ENCODE data around the gene ANKS1A. TPM values are rescaled to one million over a fixed set of nuclear protein-coding genes. Genes with fewer than 3 reads are reported as not detected.

The ANKS1A gene
- total RNA-seq, 4 donors from 2014 or later, result 5.3 to 8.6 (median 7.0) TPM

DNA sequence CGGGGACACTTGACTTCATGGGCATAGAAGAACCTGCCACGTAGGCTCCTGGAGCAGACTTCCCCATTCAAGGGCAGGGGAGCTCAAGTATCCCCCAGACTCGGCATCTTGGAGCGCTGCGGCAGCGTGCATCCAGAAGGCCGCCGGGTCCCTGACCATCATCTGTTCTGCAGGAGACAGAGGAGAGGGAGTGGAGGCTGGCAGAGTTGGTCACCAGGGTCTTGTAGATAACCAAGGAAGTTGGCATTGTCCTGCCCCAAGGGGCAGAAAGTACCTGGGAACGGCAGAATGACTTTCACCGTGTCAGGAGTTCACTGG lies 169.3 kb downstream of the ANKS1A start:
- no peak overlapping the region for H3K27ac ChIP-seq
- in situ Hi-C loops (cut with MboI; ENCODE audit: low sequenced_read_pairs in 4 of 4), result no loop called here
- no peaks in the 10 kb centered on the region for H3K9me3 ChIP-seq
- no peak for ATAC-seq
- H3K27me3 ChIP-seq, result no peaks in the 10 kb centered on the region
- no peak for DNase-seq
- peaks cover 0 to 2% of the 10 kb centered on the region in 2 donors for H3K4me1 ChIP-seq
- H3K4me3 ChIP-seq, result no peak overlapping the region
- H3K36me3 ChIP-seq, result peaks cover 0 to 47% of the 10 kb centered on the region in 2 donors
- no peak for TF ChIP-seq CTCF (IDR thresholded peaks at IDR 0.05 in 4 of 5, conservative IDR thresholded peaks at IDR 0.05 in 1 of 5)
- TF ChIP-seq POLR2A (IDR thresholded peaks at IDR 0.05), result no peak
- intact Hi-C loops (cut with DNase I; ENCODE audit: low total_unique reads), result no loop called here

- intact Hi-C loops (cut with DNase I; ENCODE audit: low total_unique reads), result no loop called here
- H3K4me1 ChIP-seq, result peaks cover 0 to 5% of the 10 kb centered on the region in 2 donors
Observed at GRCh38 chr6:35058865-35059522, 169.9 kb downstream of the ANKS1A start.

GRCh38 chr6:35059596-35060345 lies 170.7 kb downstream of the ANKS1A start:
- no peak for DNase-seq
- ATAC-seq, result no peak
- no peaks in the 10 kb centered on the region for H3K27me3 ChIP-seq
- peaks cover 0 to 43% of the 10 kb centered on the region in 2 donors for H3K36me3 ChIP-seq
- no peak for TF ChIP-seq POLR2A (IDR thresholded peaks at IDR 0.05)
- TF ChIP-seq CTCF (IDR thresholded peaks at IDR 0.05 in 4 of 5, conservative IDR thresholded peaks at IDR 0.05 in 1 of 5), result no peak
- intact Hi-C loops (cut with DNase I; ENCODE audit: low total_unique reads) (no loop called here), in situ Hi-C loops (cut with MboI; ENCODE audit: low sequenced_read_pairs in 4 of 4) (no loop called here)
- H3K27ac ChIP-seq, result no peak overlapping the region
- H3K4me1 ChIP-seq, result peaks cover 0 to 6% of the 10 kb centered on the region in 2 donors
- no peak overlapping the region for H3K4me3 ChIP-seq
- H3K9me3 ChIP-seq, result no peaks in the 10 kb centered on the region

More at GRCh38 chr6:35058865-35059522, 169.9 kb downstream of the ANKS1A start:
- no peaks in the 10 kb centered on the region for H3K27me3 ChIP-seq
- H3K9me3 ChIP-seq, result no peaks in the 10 kb centered on the region
- ATAC-seq, result no peak
- DNase-seq, result no peak
- H3K4me3 ChIP-seq, result no peak overlapping the region
- H3K27ac ChIP-seq, result no peak overlapping the region
- TF ChIP-seq POLR2A (IDR thresholded peaks at IDR 0.05) (no peak), CTCF (IDR thresholded peaks at IDR 0.05 in 4 of 5, conservative IDR thresholded peaks at IDR 0.05 in 1 of 5) (no peak)
- peaks cover 0 to 47% of the 10 kb centered on the region in 2 donors for H3K36me3 ChIP-seq
- in situ Hi-C loops (cut with MboI; ENCODE audit: low sequenced_read_pairs in 4 of 4), result no loop called here

- Histone ChIP-seq H3K36me3 (peaks cover 0 to 54% of the 10 kb centered on the region in 2 donors), H3K4me3 (no peak overlapping the region), H3K9me3 (no peaks in the 10 kb centered on the region), H3K4me1 (peaks cover 0 to 6% of the 10 kb centered on the region in 2 donors), H3K27me3 (no peaks in the 10 kb centered on the region), H3K27ac (no peak overlapping the region)
- no peak for TF ChIP-seq CTCF (IDR thresholded peaks at IDR 0.05 in 4 of 5, conservative IDR thresholded peaks at IDR 0.05 in 1 of 5)
- ATAC-seq (no peak), DNase-seq (no peak)
- in situ Hi-C loops (cut with MboI; ENCODE audit: low sequenced_read_pairs in 4 of 4), result no loop called here
- intact Hi-C loops (cut with DNase I; ENCODE audit: low total_unique reads), result no loop called here
Observed at GRCh38 chr6:35061102-35061615, 172.1 kb downstream of the ANKS1A start.
